GM21515 (cell line): ENCODE results near the gene DNAH14.
"Not testable (repeated sequence)": the region's sequence is repeated elsewhere in the genome, so short reads cannot be mapped to it uniquely, and the experiment has no call there.

Source experiments
- ATAC-seq: cut with Tn5 transposase; IDR thresholded peaks from one replicate; pipeline ENCODE4 v1.9.1; 2021; ENCODE audit not compliant: unreplicated experiment

The DNAH14 gene

DNA sequence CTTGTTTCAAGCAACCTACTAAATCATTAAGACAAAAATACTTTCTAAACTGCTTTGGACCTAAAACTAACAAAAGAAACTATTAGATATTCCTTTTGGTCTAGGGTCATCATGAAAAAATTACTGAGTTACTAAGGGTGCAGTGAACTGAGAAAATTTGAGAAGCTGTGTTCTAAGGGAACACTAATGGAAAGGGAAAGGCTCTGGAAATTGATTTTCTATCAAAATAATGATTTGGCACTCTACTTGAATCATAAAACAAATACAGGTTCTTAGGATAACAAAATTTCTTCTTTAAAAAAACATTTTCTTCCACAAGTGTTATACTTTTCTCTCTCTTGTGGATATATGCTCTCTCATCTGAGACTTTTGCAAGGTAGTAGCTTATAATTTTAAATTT, 213.5 kb downstream of the DNAH14 start:
- no peak for ATAC-seq

DNA sequence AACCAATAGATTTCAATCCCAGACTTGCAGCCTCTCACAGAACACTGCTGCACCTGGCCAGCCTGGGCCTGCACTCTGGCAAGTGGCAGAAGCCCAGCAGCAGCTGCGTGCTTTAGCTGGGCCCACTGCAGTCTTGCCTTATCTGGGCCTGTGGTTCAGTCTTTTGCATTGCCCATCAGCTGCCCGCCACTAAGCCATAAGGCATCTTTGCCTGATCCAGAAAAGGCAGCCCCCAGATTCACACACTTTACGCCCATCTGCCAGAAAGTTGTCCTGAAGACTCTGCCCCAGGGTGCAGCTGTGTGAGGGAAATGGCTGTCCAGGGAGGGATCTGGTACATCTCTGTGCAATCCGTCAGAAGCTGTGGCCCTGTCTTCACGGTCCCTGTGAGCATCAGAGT, 217.0 kb downstream of the DNAH14 start:
- no peak for ATAC-seq

DNA sequence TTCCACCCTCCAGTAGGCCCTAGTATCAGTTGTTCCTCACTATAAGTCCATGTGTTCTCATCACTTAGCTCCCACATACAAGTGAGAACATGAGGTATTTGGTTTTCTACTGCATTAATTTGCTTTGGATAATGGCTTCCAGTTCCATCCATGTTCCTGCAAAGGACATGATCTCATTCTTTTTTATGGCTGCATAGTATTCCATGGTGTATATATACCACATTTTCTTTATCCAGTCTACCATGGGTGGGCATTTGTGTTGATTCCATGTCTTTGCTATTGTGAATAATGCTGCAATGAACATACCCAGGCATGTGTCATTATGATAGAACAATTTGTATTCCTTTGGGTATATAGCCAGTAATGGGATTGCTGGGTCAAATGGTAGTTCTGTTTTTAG, 218.3 kb downstream of the DNAH14 start:
- ATAC-seq: not testable (repeated sequence)

DNA sequence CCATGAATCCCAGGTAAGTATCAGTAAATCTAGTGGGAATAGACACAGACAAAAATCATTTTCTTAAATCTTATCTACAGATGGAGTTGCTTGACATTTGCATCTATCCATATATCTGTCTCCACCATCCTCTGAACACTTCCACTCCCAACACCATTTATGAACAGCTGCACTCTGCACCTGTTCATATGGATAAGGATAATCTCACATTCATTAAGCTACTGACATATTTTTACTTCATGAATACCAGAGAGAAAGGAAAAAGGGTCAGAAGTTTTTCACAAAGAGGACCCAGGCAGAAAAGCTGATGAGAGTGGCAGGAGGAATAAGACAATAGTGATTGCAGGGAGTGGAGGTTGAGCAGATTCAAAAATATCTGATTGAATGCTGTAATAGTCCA, 222.6 kb downstream of the DNAH14 start:
- ATAC-seq: no peak

DNA sequence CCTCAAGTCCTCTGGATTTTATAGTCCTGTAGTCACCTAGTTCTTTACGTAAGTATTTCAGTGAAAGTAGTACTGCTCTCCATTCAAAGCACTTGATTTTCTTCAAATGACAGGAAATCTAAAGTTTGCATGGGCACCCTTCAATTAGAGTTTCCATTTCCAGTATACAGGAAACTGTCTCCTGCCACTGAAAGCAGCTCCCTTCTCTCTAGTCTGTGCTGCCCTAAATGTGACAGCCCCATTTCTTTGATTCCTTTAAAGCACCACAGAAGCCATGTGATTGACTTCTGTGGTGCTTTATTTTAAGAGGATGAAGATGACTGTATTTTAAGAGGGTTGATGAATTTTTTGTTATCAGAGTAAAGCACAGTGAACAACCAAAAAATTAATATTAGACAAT, 226.1 kb downstream of the DNAH14 start:
- no peak for ATAC-seq

DNA sequence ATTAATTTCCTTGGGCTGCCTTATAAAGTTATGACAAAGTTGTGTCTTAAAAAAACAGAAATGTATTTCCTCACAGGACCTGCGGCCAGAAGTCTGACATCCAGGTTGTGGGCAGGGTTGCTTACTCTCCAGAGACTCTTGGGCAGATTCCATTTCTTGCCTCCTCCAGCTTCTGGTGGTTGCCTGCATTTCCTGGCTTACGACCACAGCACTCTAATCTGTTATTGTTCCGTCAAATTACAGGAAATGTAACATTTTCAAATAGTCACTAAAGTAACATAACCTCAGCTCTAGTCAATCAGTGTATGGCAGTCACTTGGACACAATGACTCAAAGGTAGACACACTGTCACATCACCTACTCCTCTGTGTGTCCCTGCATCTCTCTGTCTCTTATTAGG, 226.8 kb downstream of the DNAH14 start:
- ATAC-seq: no peak

DNA sequence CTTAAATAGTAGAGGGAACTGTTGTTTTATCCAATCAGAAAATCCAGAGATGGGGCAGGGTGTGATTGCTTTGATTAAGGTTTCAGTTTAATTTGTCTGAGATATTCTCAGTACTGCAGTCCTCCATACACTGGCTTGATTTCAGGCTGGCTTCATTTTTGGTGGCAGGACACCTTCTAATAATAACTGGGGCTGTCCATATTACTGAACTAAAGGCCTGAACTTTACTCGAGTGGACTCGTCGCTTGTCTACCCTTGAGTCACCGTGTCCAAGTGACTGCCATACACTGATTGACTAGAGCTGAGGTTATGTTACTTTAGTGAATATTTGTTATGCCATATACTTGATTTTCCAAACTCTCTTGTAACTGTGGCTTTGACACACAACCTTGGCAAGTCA, 228.8 kb downstream of the DNAH14 start:
- no peak for ATAC-seq

DNA sequence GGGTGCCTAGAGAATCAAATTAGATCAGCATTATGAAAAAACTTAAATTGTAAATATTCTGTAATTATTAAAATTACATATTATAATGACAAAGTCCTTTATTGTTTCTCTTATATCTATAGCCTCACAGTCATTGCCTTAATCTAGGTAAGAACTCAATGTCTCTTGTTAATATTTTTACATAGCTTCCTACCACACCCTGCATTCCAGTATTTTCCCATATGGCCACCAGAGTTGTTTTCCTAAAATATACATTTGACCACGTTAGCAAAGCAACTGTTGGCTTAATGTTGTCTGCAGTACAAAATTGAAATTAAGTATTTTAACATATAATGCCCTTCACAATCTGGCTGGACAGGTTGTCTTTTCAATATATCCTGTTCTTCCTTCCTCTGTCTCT, 230.3 kb downstream of the DNAH14 start:
- ATAC-seq: no peak

DNA sequence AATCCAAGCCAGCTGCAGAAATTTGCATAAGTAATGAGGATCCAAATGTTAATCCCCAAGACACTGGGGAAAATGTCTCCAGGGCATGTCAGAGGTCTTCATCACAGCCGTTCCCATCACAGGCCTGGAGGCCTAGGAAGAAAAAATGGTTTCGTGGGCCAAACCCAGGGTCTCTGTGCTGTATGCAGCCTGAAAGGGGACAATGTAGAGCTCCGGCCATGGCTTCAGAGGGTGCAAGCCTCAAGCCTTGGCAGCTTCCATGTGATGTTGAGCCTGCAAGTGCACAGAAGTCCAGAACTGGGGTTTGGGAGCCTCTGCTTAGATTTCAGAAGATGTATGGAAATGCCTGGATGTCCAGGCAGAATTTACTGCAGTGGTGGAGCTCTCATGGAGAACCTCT, 247.9 kb downstream of the DNAH14 start:
- not testable (repeated sequence) for ATAC-seq

DNA sequence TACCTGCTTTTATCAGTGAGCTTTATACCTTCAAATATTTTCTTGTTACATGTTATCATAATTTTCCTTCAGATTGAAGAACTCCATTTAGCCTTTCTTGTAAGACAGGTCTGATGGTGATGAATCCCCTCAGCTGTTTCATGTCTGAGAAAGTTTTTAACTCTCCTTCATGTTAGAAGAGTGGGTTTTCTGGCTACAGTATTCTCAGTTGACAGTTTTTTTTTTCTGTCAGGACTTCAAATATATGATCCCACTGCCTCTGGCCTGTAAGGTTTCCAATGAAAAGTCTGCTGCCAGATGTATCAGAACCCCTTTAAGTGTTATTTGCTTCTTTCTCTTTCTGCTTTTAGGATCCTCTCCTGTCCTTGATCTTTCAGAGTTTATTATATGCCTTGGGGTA, 250.2 kb downstream of the DNAH14 start:
- no peak for ATAC-seq

DNA sequence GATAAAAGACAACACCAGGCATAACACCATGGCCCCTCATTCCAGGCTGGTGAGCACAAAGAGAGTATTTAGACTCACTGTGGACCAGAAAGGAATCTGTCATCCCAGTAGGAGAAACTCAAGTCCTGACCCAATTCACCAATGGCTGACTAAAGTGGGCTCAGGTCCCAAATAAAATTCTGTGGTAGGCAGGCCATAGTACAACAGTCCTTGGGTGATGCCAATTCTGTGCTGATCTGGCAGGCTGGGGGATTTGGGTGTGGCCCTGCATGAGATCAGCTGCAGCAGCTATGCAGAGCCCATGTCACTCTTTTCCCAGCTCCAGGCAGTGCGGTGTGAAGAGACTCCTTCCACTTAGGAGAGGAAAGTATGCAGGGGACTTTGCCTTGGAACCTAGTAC, 253.2 kb downstream of the DNAH14 start:
- ATAC-seq: no peak

DNA sequence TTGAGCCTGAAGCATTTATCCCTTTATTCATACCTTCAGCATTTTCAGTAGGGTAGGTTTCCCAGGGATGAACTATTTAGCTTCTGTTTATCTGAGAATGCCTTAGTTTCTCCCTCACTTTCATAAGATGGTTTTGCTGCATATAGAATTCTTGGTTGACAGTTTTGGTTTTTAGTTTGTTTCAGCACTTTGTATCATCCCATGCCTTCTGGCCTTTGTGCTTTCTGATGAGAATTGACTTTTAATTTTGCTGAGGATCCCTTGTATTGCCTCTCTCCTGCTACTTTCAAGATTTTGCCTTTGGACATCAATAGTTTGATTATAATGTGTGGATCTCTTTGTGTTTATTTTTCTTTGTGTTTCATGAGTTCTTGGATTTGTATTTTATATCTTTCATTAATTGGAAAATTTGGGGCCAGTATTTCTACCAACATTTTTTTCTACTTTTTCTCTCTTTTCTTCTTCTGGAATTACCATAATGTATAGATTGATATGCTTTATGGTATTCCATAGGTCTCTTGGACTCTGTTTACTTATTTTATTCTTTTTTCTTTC, 261.8 kb downstream of the DNAH14 start:
- ATAC-seq: no peak

DNA sequence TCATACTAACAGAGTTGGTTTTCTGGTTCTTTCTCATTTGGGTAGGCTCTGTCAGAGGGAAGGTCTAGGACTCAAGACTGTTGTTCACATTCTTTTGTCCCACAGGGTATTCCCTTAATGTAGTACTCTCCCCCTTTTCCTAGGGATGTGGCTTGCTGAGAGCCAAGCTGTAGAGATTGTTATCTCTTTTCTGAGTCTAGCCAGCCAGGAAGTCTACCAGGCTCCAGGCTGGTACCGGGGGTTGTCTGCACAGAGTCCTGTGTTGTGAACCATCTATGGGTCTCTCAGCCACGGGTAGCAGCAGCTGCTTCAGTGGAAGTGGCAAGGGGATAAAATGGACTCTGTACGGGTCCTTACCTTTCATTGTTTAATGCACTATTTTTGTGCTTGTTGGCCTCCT, 272.0 kb downstream of the DNAH14 start:
- no peak for ATAC-seq

DNA sequence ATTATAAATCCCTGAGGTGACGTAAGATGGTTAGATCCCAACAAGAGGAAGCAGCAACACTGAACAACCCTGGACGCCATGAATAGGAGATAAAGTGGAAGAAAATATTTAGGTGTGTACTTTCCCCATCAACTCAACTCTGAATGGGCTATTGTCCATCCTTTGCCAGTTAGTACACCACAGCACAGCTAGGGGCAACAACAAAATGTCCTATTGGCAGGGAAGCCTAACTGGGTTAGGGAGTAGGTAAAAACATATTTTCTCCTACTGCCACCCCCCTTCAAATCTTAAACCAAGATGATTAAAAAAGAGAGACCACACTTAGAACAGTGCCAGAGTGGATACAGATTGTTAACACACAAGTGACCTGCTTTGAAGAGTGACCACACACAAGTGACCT, 278.3 kb downstream of the DNAH14 start:
- ATAC-seq: no peak

DNA sequence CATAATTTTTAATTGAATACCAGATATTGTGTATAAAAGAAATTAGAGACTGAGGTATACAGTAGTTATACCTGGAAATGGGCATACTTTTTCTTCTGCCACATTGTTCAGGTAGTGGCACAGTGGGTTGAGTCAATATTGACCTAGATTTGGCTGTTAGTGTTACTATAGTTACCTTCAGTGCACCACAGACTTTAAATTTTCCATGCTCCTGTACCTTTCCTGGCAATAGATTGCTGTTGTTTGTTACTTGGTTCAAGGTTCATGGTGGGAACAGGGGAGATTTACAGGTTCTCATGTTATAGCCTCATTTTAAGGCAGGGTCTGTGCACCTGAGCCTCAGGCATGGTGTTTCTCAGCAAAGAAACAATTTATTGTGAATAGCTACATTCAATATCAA, 279.7 kb downstream of the DNAH14 start:
- no peak for ATAC-seq

DNA sequence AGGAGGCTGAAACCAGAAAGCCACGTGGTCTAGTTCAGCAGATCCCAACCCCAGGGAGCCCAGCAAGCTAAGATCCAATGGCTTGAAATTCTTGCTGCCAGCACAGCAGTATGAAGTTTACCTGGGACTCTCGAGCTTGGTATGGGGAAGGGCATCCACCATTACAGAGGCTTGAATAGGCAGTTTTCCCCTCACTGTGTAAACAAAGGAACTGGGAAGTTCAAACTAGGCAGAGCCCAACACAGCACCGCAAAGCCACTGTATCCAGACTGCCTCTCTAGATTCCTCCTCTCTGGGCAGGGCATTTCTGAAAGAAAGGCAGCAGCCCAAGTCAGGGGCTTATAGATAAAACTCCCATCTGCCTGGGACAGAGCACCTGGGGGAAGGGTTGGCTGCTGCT, 280.7 kb downstream of the DNAH14 start:
- ATAC-seq: not testable (repeated sequence)

DNA sequence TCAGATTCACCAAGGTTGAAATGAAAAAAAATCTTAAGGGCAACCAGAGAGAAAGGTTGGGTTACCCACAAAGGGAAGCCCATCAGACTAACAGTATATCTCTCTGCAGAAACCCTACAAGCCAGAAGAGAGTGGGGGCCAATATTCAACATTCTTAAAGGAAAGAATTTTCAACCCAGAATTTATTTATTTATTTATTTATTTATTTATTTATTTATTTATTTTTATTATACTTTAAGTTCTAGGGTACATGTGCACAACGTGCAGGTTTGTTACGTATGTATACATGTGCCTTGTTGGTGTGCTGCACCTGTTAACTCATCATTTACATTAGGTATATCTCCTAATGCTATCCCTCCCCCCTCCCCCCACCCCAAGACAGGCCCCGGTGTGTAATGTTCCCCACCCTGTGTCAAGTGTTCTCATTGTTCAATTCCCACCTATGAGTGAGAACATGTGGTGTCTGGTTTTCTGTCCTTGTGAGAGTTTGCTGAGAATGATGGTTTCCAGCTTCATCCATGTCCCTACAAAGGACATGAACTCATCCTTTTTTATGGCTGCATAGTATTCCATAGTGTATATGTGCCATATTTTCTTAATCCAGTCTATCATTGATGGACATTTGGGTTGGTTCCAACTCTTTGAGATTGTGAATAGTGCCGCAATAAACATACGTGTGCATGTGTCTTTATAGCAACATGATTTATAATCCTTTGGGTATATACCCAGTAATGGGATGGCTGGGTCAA, 282.4 kb downstream of the DNAH14 start:
- ATAC-seq: not testable (repeated sequence)

DNA sequence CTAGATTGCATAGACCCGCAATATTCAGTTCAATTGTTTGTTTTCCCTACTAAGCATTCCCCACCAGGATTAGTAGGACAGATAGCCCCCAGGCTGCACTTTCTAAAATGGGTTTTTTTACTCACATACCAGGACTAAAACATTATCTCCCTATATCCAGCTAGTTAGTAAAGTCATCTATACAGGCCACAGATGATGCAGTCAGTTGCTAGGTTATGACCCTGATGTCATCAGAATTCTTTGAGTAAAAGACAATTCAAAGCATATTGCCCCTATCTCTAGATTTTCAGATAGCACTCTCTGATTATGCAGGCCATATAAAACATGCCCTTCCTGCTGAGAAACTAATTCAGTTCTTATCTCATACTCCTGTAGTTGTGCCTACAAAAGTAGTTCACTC, 294.8 kb downstream of the DNAH14 start:
- ATAC-seq: no peak

DNA sequence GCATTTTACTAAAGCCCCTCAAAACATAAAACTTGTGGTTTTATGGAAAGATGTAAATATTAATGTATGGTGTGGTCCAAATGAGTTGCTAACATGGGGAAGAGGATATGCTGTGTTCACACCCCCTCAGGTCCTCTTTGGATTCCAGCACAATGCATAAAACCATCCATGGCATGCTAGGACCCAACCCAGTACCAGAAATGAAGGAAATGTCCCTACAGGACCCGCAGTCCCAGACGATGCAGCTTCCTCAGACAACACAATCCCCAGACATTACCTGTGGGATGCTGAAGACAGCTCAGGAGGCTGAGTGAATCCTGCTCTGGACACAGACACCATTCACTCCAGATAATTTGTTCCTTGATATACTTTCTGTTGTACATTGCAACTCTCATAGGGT, 296.2 kb downstream of the DNAH14 start:
- ATAC-seq: no peak

DNA sequence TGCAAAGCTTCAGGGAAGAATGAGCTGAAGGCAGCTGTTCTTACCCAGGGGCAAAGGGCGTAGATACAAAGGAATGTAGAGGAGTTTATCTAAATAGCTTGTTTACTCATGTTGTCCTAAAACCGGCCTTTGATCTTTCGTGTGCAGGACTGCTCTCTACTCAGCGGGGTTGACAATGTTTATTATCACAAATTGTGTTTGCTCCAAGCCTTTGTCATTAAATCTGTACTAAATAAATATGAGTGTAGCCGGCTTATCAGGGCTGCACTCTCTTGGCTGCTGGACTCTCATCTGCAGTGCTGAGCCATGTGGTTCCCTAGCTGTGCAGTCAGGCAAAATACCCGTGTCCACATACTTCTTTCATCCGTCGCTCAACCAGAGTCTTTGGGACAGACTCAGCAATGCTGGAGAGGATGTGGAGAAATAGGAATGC, 299.4 kb downstream of the DNAH14 start:
- ATAC-seq: no peak

DNA sequence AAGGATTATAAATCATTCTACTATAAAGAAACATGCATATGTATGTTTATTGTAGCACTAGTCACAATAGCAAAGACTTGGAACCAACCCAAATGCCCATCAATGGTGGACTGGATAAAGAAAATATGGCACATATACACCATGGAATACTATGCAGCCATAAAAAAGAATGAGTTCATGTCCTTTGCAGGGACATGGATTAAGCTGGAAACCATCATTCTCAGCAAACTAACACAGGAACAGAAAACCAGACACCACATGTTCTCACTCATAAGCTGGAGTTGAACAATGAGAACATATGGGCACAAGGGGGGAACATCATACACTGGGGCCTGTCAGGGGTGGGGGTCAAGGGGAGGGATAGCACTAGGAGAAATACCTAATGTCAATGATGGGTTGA, 300.0 kb downstream of the DNAH14 start:
- ATAC-seq: not testable (repeated sequence)

DNA sequence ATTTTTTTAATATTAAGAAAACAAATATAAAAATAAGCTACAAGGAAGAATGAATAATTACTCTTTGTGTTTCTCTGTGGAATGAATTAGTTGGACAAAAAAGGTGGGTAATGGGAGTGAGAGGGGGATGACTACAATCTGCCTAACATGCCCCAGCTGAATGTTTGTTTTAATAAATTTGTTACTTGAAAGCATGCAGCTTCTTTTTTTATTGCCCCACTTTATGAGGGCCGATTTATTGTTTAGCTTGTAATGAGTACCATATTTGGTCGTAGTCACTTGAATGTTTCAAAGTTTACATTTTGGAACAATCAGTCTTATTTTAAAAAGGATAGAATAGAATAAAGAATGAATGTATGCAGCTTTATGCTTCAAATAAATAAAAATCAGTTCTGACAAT, 301.0 kb downstream of the DNAH14 start:
- ATAC-seq: no peak

DNA sequence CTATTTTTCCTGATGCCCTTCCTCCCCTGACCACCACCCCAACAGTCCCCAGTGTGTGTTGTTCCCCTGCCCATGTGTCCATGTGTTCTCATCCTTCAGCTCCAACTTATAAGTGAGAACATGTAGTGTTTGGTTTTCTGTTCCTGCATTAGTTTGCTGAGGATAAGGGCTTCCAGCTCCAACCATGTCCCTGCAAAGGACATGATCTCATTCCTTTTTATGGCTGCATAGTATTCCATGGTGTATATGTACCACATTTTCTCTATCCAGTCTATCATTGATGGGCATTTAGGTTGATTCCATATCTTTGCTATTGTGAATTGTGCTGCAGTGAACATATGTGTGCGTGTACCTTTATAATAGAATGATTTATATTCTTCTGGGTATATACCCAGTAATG, 303.5 kb downstream of the DNAH14 start:
- not testable (repeated sequence) for ATAC-seq
